ENCODE data around the gene ADH1B.
"Not testable (repeated sequence)": the region's sequence is repeated elsewhere in the genome, so short reads cannot be mapped to it uniquely, and the experiment has no call there.

The ADH1B gene

DNA sequence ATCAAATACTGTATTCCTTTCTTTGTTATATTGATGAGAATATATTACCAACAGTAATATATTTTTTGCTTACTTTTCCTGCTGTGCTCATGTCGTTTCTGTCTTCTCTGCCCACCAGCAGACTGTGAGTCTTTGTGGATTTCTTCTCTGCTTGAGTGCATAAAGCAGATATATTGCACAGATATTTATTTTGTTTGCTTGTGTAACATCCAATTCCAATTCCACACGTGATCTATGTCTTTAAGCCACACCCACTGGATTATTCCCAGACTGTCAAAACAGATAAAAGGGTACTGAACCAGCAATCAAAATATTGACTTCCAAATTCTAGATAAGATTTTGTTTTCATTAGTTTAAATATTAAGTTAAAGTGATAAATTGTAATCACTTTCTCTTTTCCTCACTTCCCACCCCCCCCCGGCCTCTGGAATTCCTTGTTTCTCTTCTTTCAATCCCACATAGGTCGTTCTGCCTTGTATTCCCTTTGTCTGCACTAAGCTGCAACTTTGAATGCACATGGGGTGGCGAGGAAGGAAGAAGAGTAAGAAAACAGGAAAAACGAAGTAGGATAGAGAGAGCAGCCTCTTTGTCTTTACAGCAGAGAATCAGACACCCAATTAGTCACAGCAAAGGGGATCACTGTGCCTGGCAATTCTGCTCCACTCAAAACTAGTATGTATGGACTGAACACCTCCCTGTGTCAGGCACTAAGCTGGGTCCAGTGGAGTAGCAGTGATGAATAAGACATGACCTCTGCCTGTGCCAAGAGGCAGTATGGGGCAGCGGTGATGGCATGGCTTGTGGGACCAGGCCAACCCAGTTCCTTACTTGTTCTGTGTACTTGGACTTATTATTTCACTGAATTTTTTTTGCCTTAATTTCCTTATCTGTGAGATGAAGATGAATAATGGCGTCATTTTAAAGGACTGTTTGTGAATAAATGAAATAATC lies at the start of gene ADH1B:
Gene ADH1B (minus strand): TSS at position 161 of the 951 bp plus-strand sequence. CDS start 70 bp downstream, at position 91.
- in situ Hi-C loops (cut with HindIII; ENCODE audit: low sequenced_read_pairs), result no loop called here

DNA sequence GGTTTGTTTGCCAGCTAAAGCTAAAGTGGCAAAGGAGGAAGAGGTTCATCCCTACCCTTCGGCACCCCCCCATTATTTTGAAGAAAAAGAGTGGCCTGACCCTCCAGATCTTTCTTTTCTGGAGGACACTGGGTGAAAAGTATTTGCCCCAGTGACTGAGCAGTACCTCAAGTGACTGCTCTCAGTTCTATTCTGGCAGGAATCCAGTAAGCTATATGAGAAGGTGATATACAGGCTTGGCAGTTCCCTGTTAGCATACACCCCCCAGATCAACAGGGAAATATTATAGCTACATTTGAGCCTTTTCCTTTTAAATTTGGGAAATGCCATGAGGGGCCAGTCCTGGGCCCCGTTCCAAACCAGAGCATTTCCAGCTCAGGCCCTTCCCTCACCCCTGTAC lies 46.6 kb upstream of the ADH1B start:
- in situ Hi-C loops (cut with HindIII; ENCODE audit: low sequenced_read_pairs), result not testable (repeated sequence)

DNA sequence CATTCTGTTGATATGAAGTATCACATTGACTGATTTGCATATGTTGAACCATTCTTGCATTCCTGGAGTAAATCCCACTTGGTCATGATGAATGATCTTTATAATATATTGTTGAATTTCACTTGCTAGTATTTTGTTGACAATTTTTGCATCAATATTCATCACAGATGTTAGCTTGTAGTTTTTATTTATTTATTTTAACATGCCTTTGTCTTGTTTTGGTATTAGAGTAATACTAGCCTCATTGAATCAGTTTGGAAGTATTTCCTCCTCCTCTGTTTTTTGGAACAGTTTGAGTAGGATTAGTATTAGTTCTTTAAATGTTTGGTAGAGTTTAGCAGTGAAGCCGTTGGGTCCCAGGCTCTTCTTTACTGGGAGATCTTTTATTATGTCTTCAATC lies 45.3 kb upstream of the ADH1B start:
- in situ Hi-C loops (cut with HindIII; ENCODE audit: low sequenced_read_pairs), result no loop called here

DNA sequence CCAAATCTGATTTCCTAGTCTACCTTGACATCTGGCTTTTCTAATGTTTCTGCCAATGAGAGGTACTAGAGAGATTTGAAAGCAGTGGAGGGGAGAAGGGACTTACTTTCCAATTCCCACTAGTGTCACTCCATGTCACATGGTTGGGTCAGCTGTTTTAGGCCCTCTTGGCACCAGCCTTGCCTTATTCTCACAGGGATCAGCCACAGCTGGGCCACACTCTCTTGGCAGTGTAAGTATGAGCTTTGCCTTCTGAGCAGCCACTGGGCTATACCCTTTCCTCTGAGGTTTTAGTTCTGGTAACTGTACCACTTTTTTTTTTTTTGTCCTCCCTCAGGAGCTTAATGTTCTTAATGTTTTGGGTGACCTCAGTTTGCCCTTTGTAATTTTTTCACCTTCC lies 41.6 kb upstream of the ADH1B start:
- in situ Hi-C loops (cut with HindIII; ENCODE audit: low sequenced_read_pairs), result no loop called here

DNA sequence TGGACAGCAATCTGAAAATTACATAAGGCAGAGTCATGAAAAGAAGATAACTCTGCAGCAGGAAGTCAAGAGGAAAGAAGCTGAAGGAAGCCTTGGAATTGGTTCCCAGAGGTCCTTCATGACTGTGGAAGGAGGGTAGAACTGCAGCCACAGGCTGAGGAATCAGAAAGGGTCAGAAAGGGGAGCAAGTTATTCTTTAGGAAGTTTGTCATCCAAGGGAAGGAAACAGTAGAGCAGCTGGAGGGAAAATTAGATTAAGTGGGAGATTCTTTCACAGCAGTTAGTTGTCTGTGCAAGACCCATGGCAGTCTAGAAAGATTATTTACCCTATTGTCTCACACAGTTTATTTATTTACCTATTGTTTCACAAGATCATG lies 40.7 kb upstream of the ADH1B start:
- in situ Hi-C loops (cut with HindIII; ENCODE audit: low sequenced_read_pairs), result no loop called here

DNA sequence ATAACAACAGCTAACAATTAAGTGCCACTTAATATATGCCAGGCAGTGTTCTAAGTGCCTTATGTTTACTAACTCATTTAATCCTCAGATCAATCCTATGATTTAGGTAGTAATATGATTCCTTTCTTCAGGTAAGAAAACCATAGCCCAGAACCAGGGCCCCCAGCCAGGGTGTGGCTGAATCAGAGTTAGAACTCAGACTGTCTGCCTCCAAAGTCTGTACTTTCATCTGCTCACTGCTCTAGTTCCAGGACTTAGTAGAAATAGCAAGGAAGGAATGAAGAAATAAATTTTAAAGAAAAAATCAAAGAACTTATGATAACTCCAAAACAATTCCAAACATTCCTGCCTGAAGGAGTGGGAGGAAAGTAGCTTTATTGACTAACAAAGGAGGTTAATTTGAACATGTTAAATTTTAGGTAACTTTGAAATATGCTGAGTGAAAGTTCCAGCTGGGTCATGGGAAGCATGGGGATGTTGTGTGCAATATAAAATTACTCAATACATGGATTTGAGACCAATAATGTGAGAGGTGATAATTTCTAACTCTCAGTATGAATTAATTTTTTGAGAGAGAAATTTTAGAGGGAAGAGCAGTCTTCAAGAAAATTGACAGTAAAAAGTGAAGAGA lies 40.2 kb upstream of the ADH1B start:
- in situ Hi-C loops (cut with HindIII; ENCODE audit: low sequenced_read_pairs), result no loop called here

DNA sequence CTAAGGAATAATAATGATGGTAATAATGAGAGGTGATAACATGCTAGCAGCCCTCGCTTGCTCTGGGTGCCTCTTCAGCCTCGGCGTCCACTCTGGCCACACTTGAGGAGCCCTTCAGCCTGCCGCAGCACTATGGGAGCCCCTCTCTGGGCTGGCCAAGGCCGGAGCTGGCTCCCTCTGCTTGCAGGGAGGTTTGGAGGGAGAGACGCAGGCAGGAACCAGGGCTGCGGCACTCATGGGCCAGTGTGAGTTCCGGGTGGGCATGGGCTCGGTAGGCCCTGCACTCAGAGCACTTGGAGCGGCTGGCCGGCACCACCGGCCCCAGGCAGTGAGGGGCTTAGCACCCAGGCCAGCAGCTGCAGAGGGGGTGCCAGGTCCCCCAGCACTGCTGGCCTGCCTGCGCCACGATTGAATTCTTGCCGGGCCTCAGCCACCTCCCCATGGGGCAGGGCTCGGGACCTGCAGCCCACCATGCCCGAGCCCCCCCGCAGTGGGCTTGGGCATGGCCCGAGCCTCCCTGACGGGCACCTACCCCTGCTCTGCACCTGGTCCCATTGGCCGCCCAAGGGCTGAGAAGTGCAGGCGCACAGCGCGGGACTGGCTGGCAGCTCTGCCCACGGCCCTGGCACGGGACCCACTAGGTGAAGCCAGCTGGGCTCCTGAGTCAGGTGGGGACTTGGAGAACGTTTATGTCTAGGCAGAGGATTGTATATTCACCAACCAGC lies 38.4 kb upstream of the ADH1B start:
- in situ Hi-C loops (cut with HindIII; ENCODE audit: low sequenced_read_pairs), result no loop called here

DNA sequence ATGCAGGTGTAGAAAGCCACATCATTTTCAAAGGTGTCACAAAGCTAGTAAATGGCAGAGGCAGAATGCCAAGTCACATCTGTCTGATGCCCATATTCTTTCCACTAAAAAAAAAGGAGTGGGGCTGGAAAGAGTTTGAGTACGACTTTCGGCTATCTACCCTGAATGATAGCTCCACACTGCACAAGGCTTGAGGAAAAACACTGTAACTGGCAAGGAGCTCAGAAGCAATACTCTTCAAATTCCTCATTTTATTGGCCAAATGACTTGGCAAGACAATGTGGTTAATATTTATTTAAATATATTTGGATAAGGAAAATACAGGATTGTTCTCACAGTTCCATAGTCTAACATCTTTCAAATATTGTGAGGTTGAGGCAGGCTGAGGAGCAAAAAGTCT lies 36.7 kb upstream of the ADH1B start:
- in situ Hi-C loops (cut with HindIII; ENCODE audit: low sequenced_read_pairs), result no loop called here

DNA sequence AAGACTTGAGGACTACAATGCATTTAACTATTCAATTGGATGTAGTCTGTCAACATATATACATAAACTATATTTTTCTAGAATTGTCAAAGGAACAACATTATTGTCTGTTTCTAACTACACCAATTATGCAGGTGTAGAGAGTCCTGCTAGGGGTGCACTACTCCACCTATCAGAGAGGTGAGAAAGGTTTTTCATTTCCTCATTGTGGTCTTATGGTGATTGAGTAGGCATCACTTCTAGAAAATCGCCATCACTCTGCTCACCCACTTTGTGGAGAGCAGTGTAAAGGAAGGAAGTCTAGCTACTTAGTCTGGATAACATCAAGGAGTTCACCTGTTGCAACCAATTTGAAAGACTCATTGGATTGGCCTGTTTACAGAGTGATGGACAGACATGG lies 35.8 kb upstream of the ADH1B start:
- in situ Hi-C loops (cut with HindIII; ENCODE audit: low sequenced_read_pairs), result no loop called here

DNA sequence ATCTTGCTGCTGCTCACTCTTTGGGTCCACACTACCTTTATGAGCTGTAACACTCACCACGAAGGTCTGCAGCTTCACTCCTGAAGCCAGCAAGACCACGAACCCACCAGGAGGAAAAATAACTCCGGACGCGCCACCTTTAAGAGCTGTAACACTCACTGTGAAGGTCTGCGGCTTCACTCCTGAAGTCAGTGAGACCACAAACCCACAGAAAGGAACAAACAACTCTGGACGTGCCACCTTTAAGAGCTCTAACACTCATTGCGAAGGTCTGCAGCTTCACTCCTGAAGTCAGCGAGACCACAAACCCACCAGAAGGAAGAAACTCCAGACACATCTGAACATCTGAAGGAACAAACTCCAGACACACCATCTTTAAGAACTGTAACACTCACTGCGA lies 34.9 kb upstream of the ADH1B start:
- in situ Hi-C loops (cut with HindIII; ENCODE audit: low sequenced_read_pairs), result not testable (repeated sequence)

DNA sequence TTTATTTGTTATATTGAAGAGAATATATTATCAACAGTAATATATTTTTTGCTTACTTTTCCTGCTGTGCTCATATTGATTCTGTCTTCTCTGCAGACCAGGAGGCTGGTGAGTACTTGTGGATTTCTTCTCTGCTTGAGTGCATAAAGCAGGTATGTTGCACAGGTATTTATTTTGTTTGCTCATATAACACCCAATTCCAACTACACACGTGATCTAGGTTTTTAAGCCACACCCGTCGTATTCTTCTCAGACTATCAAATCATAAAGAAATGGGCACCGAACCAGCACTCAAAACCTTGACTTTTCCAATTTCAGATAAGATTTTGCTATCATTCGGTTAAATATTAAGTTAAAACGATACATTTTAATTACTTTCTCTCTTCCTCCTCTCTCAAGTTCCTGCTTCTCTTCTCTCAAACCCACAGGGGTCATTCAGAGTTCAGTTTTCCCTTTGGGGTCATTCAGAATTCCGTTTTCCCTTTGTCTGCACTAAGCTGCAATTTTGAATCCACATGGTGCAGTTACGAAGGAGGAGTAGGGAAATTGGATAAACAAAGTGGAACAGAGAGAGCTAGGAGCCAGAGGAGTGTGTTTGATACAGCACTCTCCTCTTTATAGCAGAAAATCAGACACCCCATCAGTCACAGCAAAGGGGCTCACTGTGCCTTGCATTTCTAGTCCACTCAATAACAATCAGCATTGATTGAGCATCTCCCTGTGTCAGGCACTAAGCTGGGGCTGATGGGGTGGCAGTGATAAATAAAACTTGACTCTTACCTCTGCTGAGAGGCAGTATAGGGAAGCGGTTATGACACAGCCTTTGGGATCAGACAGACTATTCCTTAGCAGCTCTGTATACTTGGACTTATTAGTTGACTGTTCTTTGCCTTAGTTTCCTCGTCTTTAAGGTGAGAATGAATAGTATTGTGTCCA lies 31.7 kb upstream of the ADH1B start, which contains the start of gene ADH1C:
Gene ADH1C (minus strand): TSS at position 145 of the 936 bp plus-strand sequence. CDS start 71 bp downstream, at position 74.
- in situ Hi-C loops (cut with HindIII; ENCODE audit: low sequenced_read_pairs), result no loop called here

DNA sequence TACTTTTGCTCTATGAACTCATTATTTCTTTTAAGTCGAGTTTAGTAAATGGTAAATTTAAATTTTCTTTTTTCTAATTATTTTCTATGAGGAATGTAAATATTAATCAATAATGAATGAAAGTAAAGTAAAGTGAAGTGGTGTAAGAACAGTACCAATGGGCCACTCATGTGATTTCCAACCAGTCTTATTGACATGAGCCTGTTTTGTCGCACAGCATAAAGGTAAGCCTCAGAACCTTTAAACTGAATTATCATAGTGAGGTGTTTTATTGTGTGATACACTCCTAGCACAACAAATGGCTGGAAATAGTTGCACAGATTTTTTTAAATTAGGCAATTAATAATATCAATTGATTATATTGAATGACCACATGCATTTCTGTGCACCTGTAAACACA lies 30.3 kb upstream of the ADH1B start:
- in situ Hi-C loops (cut with HindIII; ENCODE audit: low sequenced_read_pairs), result no loop called here

DNA sequence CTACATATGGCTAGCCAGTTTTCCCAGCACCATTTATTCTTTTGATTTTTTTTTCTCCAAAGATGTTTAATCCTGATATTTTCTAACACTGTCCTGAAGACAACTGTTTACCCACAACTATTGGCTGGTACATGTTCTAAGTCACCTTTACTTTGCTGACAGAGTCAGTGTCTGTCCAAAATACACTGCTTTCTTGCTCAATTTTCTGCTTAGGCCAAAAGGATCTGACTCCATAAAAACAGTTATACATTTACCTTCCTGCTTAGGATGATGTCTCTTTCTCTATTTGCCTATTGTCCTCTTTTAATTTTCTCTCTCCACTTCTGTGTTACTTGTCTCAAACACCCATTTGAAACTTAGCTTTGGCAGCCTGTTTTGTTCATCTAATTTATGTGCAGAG lies 28.1 kb upstream of the ADH1B start:
- in situ Hi-C loops (cut with HindIII; ENCODE audit: low sequenced_read_pairs), result no loop called here

DNA sequence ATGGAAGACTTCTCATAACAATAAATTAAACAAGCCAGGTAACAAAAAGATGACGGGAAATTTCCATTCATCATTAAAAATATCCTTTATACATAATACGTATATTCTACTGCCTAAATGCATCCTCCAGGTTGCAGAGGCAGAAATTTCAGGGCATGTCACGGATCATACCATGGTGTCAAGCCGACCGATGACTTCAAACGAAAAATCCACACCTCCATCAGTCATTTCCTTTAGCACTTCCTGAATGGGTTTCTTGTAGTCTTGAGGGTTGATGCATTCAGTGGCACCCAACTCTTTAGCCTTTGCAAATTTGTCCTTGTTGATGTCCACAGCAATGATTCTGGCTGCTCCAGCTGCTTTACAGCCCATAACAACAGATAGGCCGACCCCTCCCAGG lies 21.4 kb upstream of the ADH1B start:
- in situ Hi-C loops (cut with HindIII; ENCODE audit: low sequenced_read_pairs), result not testable (repeated sequence)

DNA sequence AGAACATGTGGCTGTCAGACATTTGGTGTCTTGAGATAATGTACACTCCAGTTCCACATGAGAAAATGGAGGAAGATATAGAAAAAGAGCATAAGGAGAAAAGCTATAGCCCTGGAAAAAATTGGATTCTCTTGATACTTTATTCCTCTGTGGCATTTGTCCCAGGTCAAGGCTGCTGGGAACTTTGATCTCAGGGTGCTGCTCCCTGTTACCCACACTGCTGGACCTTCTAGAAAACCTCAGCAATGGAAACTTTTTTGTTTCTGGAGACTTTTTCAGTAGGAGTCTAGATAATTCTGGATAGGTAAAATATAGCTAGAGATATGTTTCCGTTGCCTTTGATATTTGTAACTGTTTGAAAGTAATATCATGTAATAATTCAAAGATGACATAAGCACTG lies 20.2 kb upstream of the ADH1B start:
- in situ Hi-C loops (cut with HindIII; ENCODE audit: low sequenced_read_pairs), result no loop called here

DNA sequence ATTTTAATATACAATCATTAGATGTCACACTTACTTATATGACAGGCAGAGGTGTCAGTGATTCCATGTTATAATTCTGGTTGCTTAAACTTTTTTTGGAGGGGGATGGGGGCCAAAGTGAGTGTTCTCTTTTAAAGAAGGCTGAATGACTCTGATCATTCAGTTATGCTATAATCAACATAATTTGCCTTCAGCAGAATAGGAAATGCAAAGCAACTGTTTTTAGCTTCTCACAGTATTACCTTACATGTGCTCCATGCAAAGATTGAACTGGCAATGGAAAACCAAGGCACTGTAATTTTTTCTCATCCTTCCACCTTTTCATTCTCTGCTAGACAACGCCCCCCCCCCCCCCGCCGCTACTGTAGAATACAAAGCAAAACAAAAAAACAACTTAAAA lies 18.0 kb upstream of the ADH1B start:
- in situ Hi-C loops (cut with HindIII; ENCODE audit: low sequenced_read_pairs), result no loop called here

DNA sequence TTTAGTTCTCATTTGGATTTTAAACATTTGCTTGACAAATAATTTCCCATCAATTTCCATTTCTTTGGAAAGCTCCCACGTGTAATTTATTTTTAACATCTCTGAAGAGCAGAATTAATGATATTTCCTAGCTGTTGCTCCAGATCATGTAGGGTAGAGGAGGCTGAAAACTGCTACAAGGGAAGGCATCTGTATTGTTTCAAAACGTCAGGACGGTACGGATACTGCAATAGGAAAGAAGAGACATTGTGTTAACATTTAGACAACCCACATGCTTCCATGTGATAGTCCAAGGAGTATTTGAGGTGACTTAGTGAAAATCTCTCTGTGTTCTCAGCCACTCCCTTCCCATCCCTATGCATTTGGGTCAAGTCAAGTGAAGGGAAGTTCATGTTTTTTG lies 15.4 kb upstream of the ADH1B start:
- in situ Hi-C loops (cut with HindIII; ENCODE audit: low sequenced_read_pairs), result no loop called here

DNA sequence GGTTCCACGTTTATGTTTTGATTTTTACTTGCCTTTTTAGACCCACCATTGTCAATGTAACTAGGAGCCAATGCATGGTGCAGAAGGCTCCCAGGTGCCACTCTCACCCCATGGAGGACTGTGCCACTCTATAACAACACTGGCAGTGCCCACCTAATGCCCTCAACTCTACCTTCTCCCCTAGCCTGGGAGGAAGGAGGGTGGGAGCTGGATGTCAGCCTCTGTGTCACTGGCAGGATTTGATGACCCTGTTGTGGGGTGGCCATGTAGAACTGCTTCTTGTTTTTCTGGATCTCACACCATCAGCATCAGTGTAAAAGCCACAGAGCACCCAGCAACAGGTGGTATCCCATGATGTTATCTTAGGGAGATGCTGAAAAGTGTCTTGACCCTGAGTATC lies 13.7 kb upstream of the ADH1B start:
- in situ Hi-C loops (cut with HindIII; ENCODE audit: low sequenced_read_pairs), result no loop called here

DNA sequence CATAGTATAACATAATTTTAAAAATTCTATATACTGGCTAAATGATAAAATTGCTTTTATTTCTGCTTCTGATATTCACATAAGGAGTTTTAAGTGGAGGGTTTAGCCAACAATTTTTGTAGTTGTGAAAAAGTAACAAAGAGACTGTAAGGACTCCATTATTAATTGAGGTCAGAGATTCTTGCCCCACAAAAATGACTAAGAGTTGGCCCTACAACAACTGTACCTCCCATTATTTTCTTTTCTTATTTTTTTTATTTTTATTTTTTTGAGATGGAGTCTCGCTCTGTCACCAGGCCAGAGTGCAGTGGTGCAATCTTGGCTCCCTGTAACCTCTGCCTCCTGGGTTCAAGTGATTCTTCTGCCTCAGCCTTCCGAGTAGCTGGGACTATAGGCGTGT lies 9.4 kb upstream of the ADH1B start:
- in situ Hi-C loops (cut with HindIII; ENCODE audit: low sequenced_read_pairs), result no loop called here

DNA sequence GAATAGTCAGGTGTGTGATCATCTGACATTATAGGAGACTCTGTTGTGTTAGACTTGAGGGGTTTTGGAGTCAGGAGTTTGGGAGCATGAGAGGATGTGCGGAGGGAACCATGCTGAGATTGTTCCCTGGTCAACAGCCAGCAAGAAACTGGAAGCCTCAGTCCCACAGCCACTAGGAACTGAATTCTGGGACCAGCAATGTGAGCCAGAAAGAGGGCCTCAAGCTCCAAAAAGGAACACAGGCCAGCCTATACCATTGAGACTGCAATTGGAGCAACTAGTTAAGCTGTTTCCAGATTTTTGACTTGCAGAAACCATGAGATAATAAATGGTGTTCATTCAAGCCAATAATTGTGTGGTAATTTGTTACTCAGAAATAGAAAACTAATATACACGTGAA lies 8.7 kb upstream of the ADH1B start:
- in situ Hi-C loops (cut with HindIII; ENCODE audit: low sequenced_read_pairs), result no loop called here

DNA sequence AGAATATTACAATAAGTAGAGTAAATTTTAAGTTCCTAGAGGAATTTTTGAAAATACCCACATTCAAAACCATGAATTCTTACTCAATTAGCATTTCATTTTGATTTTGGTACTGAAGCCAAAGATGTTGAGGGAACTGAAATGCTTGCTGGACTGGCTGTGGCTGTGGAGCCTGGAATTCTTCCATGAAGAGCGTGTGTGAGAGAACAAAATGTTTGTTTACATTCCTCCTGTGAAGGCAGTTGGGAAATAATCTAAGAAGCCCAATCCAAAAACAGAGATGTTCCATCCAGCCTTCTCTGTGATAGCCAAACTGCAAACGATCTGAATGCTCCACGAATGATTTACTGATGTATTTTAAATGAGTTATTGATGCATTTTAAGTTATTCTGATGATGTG lies 3.8 kb upstream of the ADH1B start:
- in situ Hi-C loops (cut with HindIII; ENCODE audit: low sequenced_read_pairs), result no loop called here
